K562 (cell line): ENCODE measurements around the gene EXOC7. TPM values are rescaled to one million over a fixed set of nuclear protein-coding genes. Genes with fewer than 3 reads are reported as not detected.

ENCODE experiments used
- CEBPB ChIP-seq: fragments of 450-650 bp; IDR thresholded peaks from 2 replicates; pipeline ENCODE4 v1.6.1; 2016; ENCODE audit warnings: missing genetic modification characterization, missing compliant biosample characterization
- FOXO4 ChIP-seq: fragments of 450-650 bp; formaldehyde crosslinking; IDR thresholded peaks from 2 replicates; pipeline ENCODE4 v1.4.0; 2020; ENCODE audit warnings: mild to moderate bottlenecking, moderate library complexity
- KDM1A ChIP-seq, 2 experiments: fragments of 450-650 bp; IDR thresholded peaks; 2 replicates each; pipeline ENCODE4 v1.6.1; 2016; ENCODE audit warnings: mild to moderate bottlenecking in 2 of 2
- KLF10 ChIP-seq: fragments of 250-450 bp; sonication (Bioruptor Pico); IDR thresholded peaks from 2 replicates; pipeline ENCODE4 v1.6.1; 2021; ENCODE audit warnings: matching md5 sums
- MECOM ChIP-seq: fragments of 250-450 bp; sonication (Bioruptor Pico); IDR thresholded peaks from 2 replicates; pipeline ENCODE4 v1.8.0; 2022; ENCODE audit warnings: inconsistent platforms
- PATZ1 ChIP-seq: fragments of 250-450 bp; sonication (Bioruptor Pico); IDR thresholded peaks from 2 replicates; pipeline ENCODE4 v1.5.0; 2020; ENCODE audit warnings: mild to moderate bottlenecking, borderline replicate concordance
- PHB2 ChIP-seq: fragments of 450-650 bp; IDR thresholded peaks from 2 replicates; pipeline ENCODE4 v1.6.1; 2017; ENCODE audit warnings: low read depth
- RBM17 ChIP-seq: fragments of 200-400 bp; formaldehyde crosslinking; IDR thresholded peaks from 2 replicates; pipeline ENCODE4 v1.6.1; 2017; ENCODE audit warnings: low read depth, mild to moderate bottlenecking, low read length, borderline replicate concordance
- RERE ChIP-seq: sonication (generic); formaldehyde crosslinking; IDR thresholded peaks from 2 replicates; pipeline ENCODE4 v1.8.0; 2023; ENCODE audit warnings: missing genetic modification reagents, mild to moderate bottlenecking, borderline replicate concordance
- RNF219 ChIP-seq: fragments of 250-450 bp; sonication (Bioruptor Pico); IDR thresholded peaks from 2 replicates; pipeline ENCODE4 v1.5.0; 2022; ENCODE audit warnings: mild to moderate bottlenecking
- SETDB1 ChIP-seq: IDR thresholded peaks from one replicate; pipeline ENCODE4 v1.6.1; 2012; ENCODE audit warnings: low read length, control low read depth, inconsistent platforms
- TOE1 ChIP-seq, 2 experiments: fragments of 450-650 bp in 1 of 2; sonication (generic) in 1 of 2; formaldehyde crosslinking in 1 of 2; IDR thresholded peaks; 2 replicates each; pipeline versions ENCODE4 v1.7.1 to v1.8.0; 2016 to 2022; ENCODE audit warnings: borderline replicate concordance in 2 of 2, mild to moderate bottlenecking in 2 of 2, antibody characterized with exemption in 1 of 2, inconsistent platforms in 1 of 2, low read depth in 1 of 2, missing genetic modification reagents in 1 of 2, moderate library complexity in 1 of 2
- ZC3H4 ChIP-seq: sonication (generic); formaldehyde crosslinking; IDR thresholded peaks from 2 replicates; pipeline ENCODE4 v1.9.0; 2021; ENCODE audit warnings: missing genetic modification reagents, borderline replicate concordance
- ZNF347 ChIP-seq: fragments of 450-650 bp; formaldehyde crosslinking; IDR thresholded peaks from 2 replicates; pipeline ENCODE4 v1.4.0; 2020; ENCODE audit warnings: low read depth, mild to moderate bottlenecking, moderate library complexity
- ZNF561 ChIP-seq: fragments of 450-650 bp; formaldehyde crosslinking; conservative IDR thresholded peaks from 2 replicates; pipeline ENCODE4 v1.4.0; 2020; ENCODE audit warnings: mild to moderate bottlenecking, moderate library complexity
- polyA plus RNA-seq, 8 experiments: library from polyadenylated mRNA; depleted of rRNA in 4 of 8; stranded (reverse) in 5 of 8; unstranded in 3 of 8; fragments of >200 nt; fragmentation: Nextera tagmentation in 2 of 8; fragmentation: Illumina TruSeq in 1 of 8; extraction: Ambion mirVana in 2 of 8; extraction: Trizol in 1 of 8; gene quantifications; 2 replicates each; pipeline versions ENCODE4 v1.2.1 to v1.2.3, GENCODE V29; 2011 to 2014; ENCODE audit warnings: inconsistent platforms in 1 of 8, missing spikeins in 1 of 8
- total RNA-seq, 7 experiments: library from RNA; depleted of rRNA in 6 of 7; stranded (reverse); fragments of >200 nt in 6 of 7; fragmentation: Illumina TruSeq in 2 of 7; extraction: Trizol in 2 of 7; gene quantifications; 2 replicates each; pipeline versions ENCODE4 v1.2.1 to v1.2.3, GENCODE V29; 2011 to 2021; ENCODE audit warnings: low replicate concordance in 1 of 7

EXOC7 gene
- total and polyA plus RNA-seq, 9 of the 15 experiments (the other 6 are each of a cell fraction or from before 2014, with no cell fraction given), result 18.6 to 57.0 (median 35.0) TPM

- TF ChIP-seq FOXO4 (CRISPR knock-in tag), result no peak
- no peak for TF ChIP-seq RERE (CRISPR knock-in tag)
- no peak for TF ChIP-seq PHB2
- TF ChIP-seq ZNF561 (CRISPR knock-in tag), result no peak
- no peak for TF ChIP-seq ZC3H4 (CRISPR knock-in tag)
- no peak for TF ChIP-seq KLF10 (CRISPR knock-in tag)
- TF ChIP-seq RBM17, result no peak
- no peak for TF ChIP-seq MECOM (CRISPR knock-in tag)
- no peak for TF ChIP-seq SETDB1
- TF ChIP-seq TOE1 (IDR thresholded peaks at IDR 0.05; ENCODE audit: borderline replicate concordance), result no peak
- TF ChIP-seq TOE1 (CRISPR knock-in tag; IDR thresholded peaks at IDR 0.05; ENCODE audit: borderline replicate concordance, low read depth), result 0 out of 2 replicates have a peak, but pooled peaks have one; percentile 2
- no peak for TF ChIP-seq CEBPB (tag)
- TF ChIP-seq PATZ1, result no peak
- no peak for TF ChIP-seq ZNF347 (CRISPR knock-in tag)
- TF ChIP-seq RNF219 (CRISPR knock-in tag), result no peak
- TF ChIP-seq KDM1A (IDR thresholded peaks at IDR 0.05), result no peak
Measured at GRCh38 chr17:76103274-76104139, at the start of gene EXOC7 (continued).
